H9 (cell line): ENCODE results near the gene C16orf95. TPM values are rescaled to one million over a fixed set of nuclear protein-coding genes. Genes with fewer than 3 reads are reported as not detected.

Experiments used
- DNase-seq: peaks from one replicate; pipeline ENCODE4 v3.0.0-alpha.2; 2017
- H2AFZ ChIP-seq: one replicate; pipeline ENCODE4 v1.6.1; 2013; ENCODE audit warnings: mild to moderate bottlenecking, low read length, control low read depth, moderate library complexity
- H2AK5ac ChIP-seq: 2 replicates; pipeline ENCODE4 v1.6.1; 2013; ENCODE audit warnings: low read length, control low read depth, mixed read lengths; ENCODE audit not compliant: insufficient read length
- H2BK120ac ChIP-seq: one replicate; pipeline ENCODE4 v1.6.1; 2013; ENCODE audit warnings: low read depth, mild to moderate bottlenecking, low read length, control low read depth, inconsistent platforms; ENCODE audit not compliant: poor library complexity, severe bottlenecking
- H2BK12ac ChIP-seq: 2 replicates; pipeline ENCODE4 v1.6.1; 2013; ENCODE audit warnings: low read length, control low read depth, mixed read lengths, low read depth; ENCODE audit not compliant: insufficient read length
- H2BK15ac ChIP-seq: 2 replicates; pipeline ENCODE4 v1.6.1; 2013; ENCODE audit warnings: low read depth, low read length, control low read depth
- H2BK20ac ChIP-seq: one replicate; pipeline ENCODE4 v1.6.1; 2013; ENCODE audit warnings: low read depth, mild to moderate bottlenecking, low read length, control low read depth, inconsistent platforms; ENCODE audit not compliant: poor library complexity, severe bottlenecking
- H2BK5ac ChIP-seq: 2 replicates; pipeline ENCODE4 v1.6.1; 2013; ENCODE audit warnings: low read length, control low read depth, mixed read lengths; ENCODE audit not compliant: insufficient read length
- H3K14ac ChIP-seq: 2 replicates; pipeline ENCODE4 v1.6.1; 2013; ENCODE audit warnings: low read length, control low read depth; ENCODE audit not compliant: insufficient read depth
- H3K18ac ChIP-seq: 2 replicates; pipeline ENCODE4 v1.6.1; 2013; ENCODE audit warnings: low read depth, mild to moderate bottlenecking, mixed read lengths, low read length, control low read depth; ENCODE audit not compliant: insufficient read length
- H3K23ac ChIP-seq: 2 replicates; pipeline ENCODE4 v1.6.1; 2013; ENCODE audit warnings: low read length, control low read depth, mixed read lengths, low read depth; ENCODE audit not compliant: insufficient read length
- H3K23me2 ChIP-seq: 2 replicates; pipeline ENCODE4 v1.6.1; 2013; ENCODE audit warnings: low read depth, mild to moderate bottlenecking, mixed read lengths, low read length, control low read depth; ENCODE audit not compliant: insufficient read length, poor library complexity, severe bottlenecking
- H3K27ac ChIP-seq: 2 replicates; pipeline ENCODE4 v1.5.1; 2013; ENCODE audit warnings: low read length, control low read depth, mixed read lengths, low read depth; ENCODE audit not compliant: insufficient read length
- H3K27me3 ChIP-seq: 2 replicates; pipeline ENCODE4 v1.6.1; 2013; ENCODE audit warnings: low read length, control low read depth, inconsistent platforms; ENCODE audit not compliant: insufficient read depth
- H3K4ac ChIP-seq: 2 replicates; pipeline ENCODE4 v1.6.1; 2013; ENCODE audit warnings: low read depth, mild to moderate bottlenecking, control low read depth, inconsistent platforms, low read length, moderate library complexity
- H3K4me1 ChIP-seq: 2 replicates; pipeline ENCODE4 v1.6.1; 2013; ENCODE audit warnings: low read length, control low read depth, inconsistent platforms; ENCODE audit not compliant: insufficient read depth
- H3K4me2 ChIP-seq: 2 replicates; pipeline ENCODE4 v1.6.1; 2013; ENCODE audit warnings: low read length, control low read depth, mixed read lengths; ENCODE audit not compliant: insufficient read length, insufficient read depth
- H3K56ac ChIP-seq: 2 replicates; pipeline ENCODE4 v1.6.1; 2013; ENCODE audit warnings: low read depth, mild to moderate bottlenecking, mixed read lengths, low read length, control low read depth; ENCODE audit not compliant: insufficient read length
- H3K79me1 ChIP-seq: 2 replicates; pipeline ENCODE4 v1.6.1; 2013; ENCODE audit warnings: low read depth, mild to moderate bottlenecking, moderate library complexity, low read length, control low read depth, inconsistent platforms; ENCODE audit not compliant: insufficient read depth, poor library complexity, severe bottlenecking
- H3K79me2 ChIP-seq: 2 replicates; pipeline ENCODE4 v1.6.1; 2013; ENCODE audit warnings: low read length, control low read depth, inconsistent platforms; ENCODE audit not compliant: insufficient read depth
- H3K9ac ChIP-seq: 2 replicates; pipeline ENCODE4 v1.6.1; 2013; ENCODE audit warnings: low read length, control low read depth, mixed read lengths; ENCODE audit not compliant: insufficient read length; ENCODE audit errors: extremely low read depth
- H3K9me3 ChIP-seq: one replicate; pipeline ENCODE4 v1.6.1; 2013; ENCODE audit warnings: low read depth, low read length, inconsistent platforms; ENCODE audit not compliant: control insufficient read depth
- H3T11ph ChIP-seq: one replicate; pipeline ENCODE4 v1.6.1; 2013; ENCODE audit warnings: mild to moderate bottlenecking, low read length, control low read depth, inconsistent platforms
- H4K20me1 ChIP-seq: one replicate; pipeline ENCODE4 v1.6.1; 2013; ENCODE audit not compliant: control insufficient read depth, insufficient read length, insufficient read depth
- H4K5ac ChIP-seq: 2 replicates; pipeline ENCODE4 v1.6.1; 2013; ENCODE audit warnings: low read depth, mild to moderate bottlenecking, mixed read lengths, low read length, control low read depth; ENCODE audit not compliant: insufficient read length
- H4K8ac ChIP-seq: replicated peaks from 2 replicates; pipeline ENCODE4 v1.6.1; 2013; ENCODE audit warnings: low read length, control low read depth, mixed read lengths, low read depth; ENCODE audit not compliant: insufficient read length
- H4K91ac ChIP-seq: 2 replicates; pipeline ENCODE4 v1.6.1; 2013; ENCODE audit warnings: low read depth, mild to moderate bottlenecking, moderate library complexity, mixed read lengths, low read length, control low read depth; ENCODE audit not compliant: insufficient read length
- H3K27ac Mint-ChIP-seq, 3 experiments: 2 replicates in 2 of 3; 3 replicates in 1 of 3; pipeline ENCODE4 v1.8.0; 2020 to 2021; ENCODE audit warnings: mixed read lengths in 3 of 3, mild to moderate bottlenecking in 1 of 3, moderate library complexity in 1 of 3
- H3K27me3 Mint-ChIP-seq: 2 replicates; pipeline ENCODE4 v1.8.0; 2021; ENCODE audit warnings: low read depth, mild to moderate bottlenecking, moderate library complexity, mixed read lengths
- H3K36me3 Mint-ChIP-seq, 3 experiments: 2 replicates in 2 of 3; 3 replicates in 1 of 3; pipeline ENCODE4 v1.8.0; 2020 to 2021; ENCODE audit warnings: low read depth in 3 of 3, mixed read lengths in 3 of 3; ENCODE audit not compliant: insufficient read depth in 1 of 3
- H3K4me1 Mint-ChIP-seq, 2 experiments: 2 replicates each; pipeline ENCODE4 v1.8.0; 2020; ENCODE audit warnings: mixed read lengths in 2 of 2
- H3K4me3 Mint-ChIP-seq, 2 experiments: 2 replicates in 1 of 2; 3 replicates in 1 of 2; pipeline ENCODE4 v1.8.0; 2020 to 2021; ENCODE audit warnings: mild to moderate bottlenecking in 2 of 2, mixed read lengths in 2 of 2, moderate library complexity in 1 of 2
- H3K9me3 Mint-ChIP-seq, 2 experiments: 2 replicates in 1 of 2; 3 replicates in 1 of 2; pipeline ENCODE4 v1.8.0; 2020; ENCODE audit warnings: mild to moderate bottlenecking in 2 of 2, mixed read lengths in 2 of 2, moderate library complexity in 1 of 2
- WGBS: extraction: QIAGEN DNeasy Blood & Tissue Kit; methylation state at CpG from one replicate; pipeline ENCODE4 v1.1.7; 2013; ENCODE audit warnings: missing lambda C conversion rate, low lambda C conversion rate, mixed read lengths; ENCODE audit not compliant: insufficient read length; ENCODE audit errors: extremely low coverage; 5-methylcytosine and 5-hydroxymethylcytosine counted together
- total RNA-seq: library from RNA; stranded (reverse); gene quantifications from 2 replicates; pipeline ENCODE4 v1.2.1, GENCODE V29; 2021
- TF ChIP-seq, protein P1 (sequence below): fragments of 200-600 bp; sonication (generic); conservative IDR thresholded peaks from 3 replicates; pipeline ENCODE4 v1.8.0; 2021; ENCODE audit warnings: antibody characterized with exemption, mild to moderate bottlenecking

The C16orf95 gene
- total RNA-seq, 1 experiment from 2014 or later, result 5.6 TPM

DNA sequence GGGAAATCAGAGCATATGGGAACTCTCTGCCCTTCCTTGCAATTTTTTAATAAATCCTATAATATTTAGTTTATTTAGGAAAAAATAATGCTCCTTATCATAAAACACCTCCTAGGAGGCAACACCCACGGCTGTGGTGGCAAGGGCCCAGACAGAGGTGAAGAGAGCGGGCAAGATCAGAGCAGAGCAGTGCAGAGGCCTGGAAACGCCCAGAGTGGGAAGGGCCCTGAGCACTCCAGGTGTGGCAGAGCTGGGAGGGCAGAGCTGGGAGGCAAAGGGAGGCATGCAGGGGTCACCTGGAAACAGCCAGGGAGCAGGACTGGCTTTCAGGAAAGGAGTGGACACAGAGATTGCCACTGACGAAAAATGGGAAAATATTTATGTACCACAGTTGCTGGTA lies 49.1 kb upstream of the C16orf95 start:
- Histone ChIP-seq H3K4ac (no peak overlapping the region), H3K9ac (no peak overlapping the region), H3K18ac (no peak overlapping the region), H3T11ph (no peak overlapping the region), H2BK20ac (no peak overlapping the region), H3K14ac (no peak overlapping the region), H4K20me1 (no peaks in the 10 kb centered on the region), H3K27me3 (no peaks in the 10 kb centered on the region), H3K4me2 (no peak overlapping the region), H3K79me2 (no peaks in the 10 kb centered on the region; the same call in 1 of the 2 replicates), H2BK5ac (no peak overlapping the region), H3K56ac (no peak overlapping the region), H2AK5ac (no peak overlapping the region), H3K23me2 (no peaks in the 10 kb centered on the region), H3K27ac (no peak overlapping the region), H3K79me1 (peaks cover 10% of the 10 kb centered on the region), H4K91ac (no peak overlapping the region), H4K8ac (no peak overlapping the region), H3K4me1 (no peaks in the 10 kb centered on the region), H3K23ac (no peak overlapping the region), H2BK120ac (no peak overlapping the region), H3K9me3 (no peaks in the 10 kb centered on the region), H2BK15ac (no peak overlapping the region), H4K5ac (no peak overlapping the region), H2BK12ac (no peak overlapping the region), H2AFZ (no peak overlapping the region)
- TF ChIP-seq, protein P1, sequence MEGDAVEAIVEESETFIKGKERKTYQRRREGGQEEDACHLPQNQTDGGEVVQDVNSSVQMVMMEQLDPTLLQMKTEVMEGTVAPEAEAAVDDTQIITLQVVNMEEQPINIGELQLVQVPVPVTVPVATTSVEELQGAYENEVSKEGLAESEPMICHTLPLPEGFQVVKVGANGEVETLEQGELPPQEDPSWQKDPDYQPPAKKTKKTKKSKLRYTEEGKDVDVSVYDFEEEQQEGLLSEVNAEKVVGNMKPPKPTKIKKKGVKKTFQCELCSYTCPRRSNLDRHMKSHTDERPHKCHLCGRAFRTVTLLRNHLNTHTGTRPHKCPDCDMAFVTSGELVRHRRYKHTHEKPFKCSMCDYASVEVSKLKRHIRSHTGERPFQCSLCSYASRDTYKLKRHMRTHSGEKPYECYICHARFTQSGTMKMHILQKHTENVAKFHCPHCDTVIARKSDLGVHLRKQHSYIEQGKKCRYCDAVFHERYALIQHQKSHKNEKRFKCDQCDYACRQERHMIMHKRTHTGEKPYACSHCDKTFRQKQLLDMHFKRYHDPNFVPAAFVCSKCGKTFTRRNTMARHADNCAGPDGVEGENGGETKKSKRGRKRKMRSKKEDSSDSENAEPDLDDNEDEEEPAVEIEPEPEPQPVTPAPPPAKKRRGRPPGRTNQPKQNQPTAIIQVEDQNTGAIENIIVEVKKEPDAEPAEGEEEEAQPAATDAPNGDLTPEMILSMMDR, result no peak
- no CpG with 5 or more reads among the region's 4 CpGs for WGBS
- H3K36me3 Mint-ChIP-seq, result peaks cover 0 to 14% (median under 1%) of the 10 kb centered on the region in 3 experiments; a peak in 6 of 7 replicates
- H3K27ac Mint-ChIP-seq, result peak overlapping the region in 2 of 3 experiments; percentile 58 to 85; a peak in 3 of 7 replicates
- DNase-seq, result no peak
- H3K4me1 Mint-ChIP-seq, result peaks cover 20 to 26% of the 10 kb centered on the region in 2 experiments
- H3K27me3 Mint-ChIP-seq, result no peaks in the 10 kb centered on the region
- no peak overlapping the region for H3K4me3 Mint-ChIP-seq
- H3K9me3 Mint-ChIP-seq, result no peaks in the 10 kb centered on the region
